WTC11 (cell line): Measurements from ENCODE around the gene RFNG. TPM values are rescaled to one million over a fixed set of nuclear protein-coding genes. Genes with fewer than 3 reads are reported as not detected.

ENCODE experiments used
- ATAC-seq: fragments of 200-7000 bp; cut with Tn5 transposase; 2 replicates; pipeline ENCODE4 v1.10.0; 2021; ENCODE audit warnings: mild to moderate bottlenecking, moderate library complexity
- CTCF ChIA-PET: fragments of 300-600 bp; sonication (Branson Sonifier 250); formaldehyde crosslinking; loops from one replicate; lab custom pipeline; 2021; ENCODE audit warnings: antibody characterized with exemption; lab: Charles Lee
- POLR2A ChIA-PET: fragments of 350-600 bp; sonication (Branson Sonifier 250); formaldehyde crosslinking; loops from one replicate; lab custom pipeline; 2021; ENCODE audit warnings: antibody characterized with exemption; lab: Charles Lee
- DNase-seq: peaks from one replicate; pipeline ENCODE4 v3.0.0; 2021; ENCODE audit warnings: low spot score
- H3K27ac Mint-ChIP-seq: 2 replicates; pipeline ENCODE4 v1.8.0; 2021; ENCODE audit warnings: mixed read lengths
- H3K27me3 Mint-ChIP-seq: 2 replicates; pipeline ENCODE4 v1.8.0; 2021; ENCODE audit warnings: low read depth, mild to moderate bottlenecking, moderate library complexity, mixed read lengths
- H3K36me3 Mint-ChIP-seq: 2 replicates; pipeline ENCODE4 v1.8.0; 2021; ENCODE audit warnings: mixed read lengths
- H3K4me1 Mint-ChIP-seq: 2 replicates; pipeline ENCODE4 v1.8.0; 2022; ENCODE audit warnings: mixed read lengths
- H3K4me3 Mint-ChIP-seq: 2 replicates; pipeline ENCODE4 v1.8.0; 2021; ENCODE audit warnings: mild to moderate bottlenecking, moderate library complexity, mixed read lengths
- H3K9me3 Mint-ChIP-seq: 2 replicates; pipeline ENCODE4 v1.8.0; 2021; ENCODE audit warnings: mixed read lengths
- ELF4 ChIP-seq: sonication (generic); formaldehyde crosslinking; IDR thresholded peaks from 2 replicates; pipeline ENCODE4 v1.8.1; 2022; ENCODE audit warnings: low read depth, mild to moderate bottlenecking, moderate library complexity, missing genetic modification reagents
- SOX15 ChIP-seq: fragments of 250-450 bp; sonication (Bioruptor Pico); IDR thresholded peaks from 2 replicates; pipeline ENCODE4 v1.9.0; 2021; ENCODE audit warnings: mild to moderate bottlenecking
- USF1 ChIP-seq: sonication (generic); formaldehyde crosslinking; IDR thresholded peaks from 2 replicates; pipeline ENCODE4 v1.8.0; 2022; ENCODE audit warnings: mild to moderate bottlenecking, missing genetic modification reagents
- ZNF263 ChIP-seq: sonication (generic); formaldehyde crosslinking; IDR thresholded peaks from 2 replicates; pipeline ENCODE4 v1.8.1; 2022; ENCODE audit warnings: low read depth, mild to moderate bottlenecking, moderate library complexity, missing genetic modification reagents
- total RNA-seq: library from RNA; stranded (reverse); gene quantifications from 3 replicates; pipeline ENCODE4 v1.2.3, GENCODE V29; 2021
- TF ChIP-seq, protein P1 (sequence below): fragments of 250-450 bp; sonication (Bioruptor Pico); IDR thresholded peaks from 2 replicates; pipeline ENCODE4 v2.1.2; 2022; ENCODE audit warnings: mild to moderate bottlenecking, moderate library complexity
- TF ChIP-seq, protein P2 (sequence below): sonication (generic); formaldehyde crosslinking; IDR thresholded peaks from 2 replicates; pipeline ENCODE4 v1.8.0; 2022; ENCODE audit warnings: missing genetic modification reagents
- TF ChIP-seq, protein P3 (sequence below): sonication (generic); formaldehyde crosslinking; IDR thresholded peaks from 2 replicates; pipeline ENCODE4 v1.8.1; 2022; ENCODE audit warnings: mild to moderate bottlenecking, missing genetic modification reagents, moderate library complexity, borderline replicate concordance
- TF ChIP-seq, protein P4 (sequence below): sonication (generic); formaldehyde crosslinking; IDR thresholded peaks from 2 replicates; pipeline ENCODE4 v1.8.0; 2023; ENCODE audit warnings: mild to moderate bottlenecking, missing genetic modification reagents
- TF ChIP-seq, protein P5 (sequence below): fragments of 250-450 bp; sonication (Bioruptor Pico); IDR thresholded peaks from 2 replicates; pipeline ENCODE4 v1.9.0; 2021; ENCODE audit warnings: moderate library complexity, mild to moderate bottlenecking, inconsistent platforms, borderline replicate concordance

Gene RFNG
- total RNA-seq, 1 experiment from 2014 or later = 41.6 TPM

GRCh38 chr17:82047914-82048570 lies 3.6 kb downstream of the RFNG start:
- H3K4me3 Mint-ChIP-seq = no peak overlapping the region
- ChIA-PET POLR2A (no interaction called here), CTCF (interaction anchor here (1.2 to 1.3 kb wide), 2 partner anchors 10 to 17 kb away, joined by 3 to 8 read pairs; partner anchors contain the start of gene DCXR)

DNA sequence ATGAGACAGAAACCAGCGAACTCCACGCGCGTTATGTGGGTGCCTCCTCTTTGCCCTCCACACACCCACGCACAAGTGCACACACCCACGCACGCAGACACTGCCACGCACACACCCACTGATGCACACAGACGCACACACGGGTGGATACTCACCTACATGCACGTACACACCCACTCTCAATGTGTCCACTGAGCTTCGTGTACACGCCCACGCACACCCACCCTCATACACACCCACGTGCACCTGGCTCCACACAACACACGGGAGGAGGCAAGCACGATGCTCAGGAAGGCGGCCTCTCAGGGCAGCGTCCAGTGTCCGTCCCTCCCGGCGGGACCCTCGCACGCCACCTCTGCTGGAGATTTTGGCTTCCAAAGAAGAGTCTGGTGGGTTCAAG lies 4.2 kb downstream of the RFNG start:
- H3K4me1 Mint-ChIP-seq = peaks cover 16% of the 10 kb centered on the region
- H3K36me3 Mint-ChIP-seq = peaks cover 10% of the 10 kb centered on the region
- no peak for TF ChIP-seq ZNF263 (CRISPR knock-in tag)
- TF ChIP-seq ELF4 (CRISPR knock-in tag) = no peak
- no peak for TF ChIP-seq USF1
- TF ChIP-seq SOX15 (CRISPR knock-in tag) = no peak
- TF ChIP-seq, protein P1, sequence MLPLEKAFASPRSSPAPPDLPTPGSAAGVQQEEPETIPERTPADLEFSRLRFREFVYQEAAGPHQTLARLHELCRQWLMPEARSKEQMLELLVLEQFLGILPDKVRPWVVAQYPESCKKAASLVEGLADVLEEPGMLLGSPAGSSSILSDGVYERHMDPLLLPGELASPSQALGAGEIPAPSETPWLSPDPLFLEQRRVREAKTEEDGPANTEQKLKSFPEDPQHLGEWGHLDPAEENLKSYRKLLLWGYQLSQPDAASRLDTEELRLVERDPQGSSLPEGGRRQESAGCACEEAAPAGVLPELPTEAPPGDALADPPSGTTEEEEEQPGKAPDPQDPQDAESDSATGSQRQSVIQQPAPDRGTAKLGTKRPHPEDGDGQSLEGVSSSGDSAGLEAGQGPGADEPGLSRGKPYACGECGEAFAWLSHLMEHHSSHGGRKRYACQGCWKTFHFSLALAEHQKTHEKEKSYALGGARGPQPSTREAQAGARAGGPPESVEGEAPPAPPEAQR = no peak
- H3K27ac Mint-ChIP-seq = peak overlapping the region; percentile 57; the same call in 1 of the 2 replicates
- no peaks in the 10 kb centered on the region; the same call in 1 of the 2 replicates for H3K27me3 Mint-ChIP-seq
- H3K4me3 Mint-ChIP-seq = no peak overlapping the region
- CTCF ChIA-PET = interaction anchor here (1.2 to 1.3 kb wide), 2 partner anchors 10 to 17 kb away, joined by 3 to 8 read pairs; partner anchors contain the start of gene DCXR
- no peak for DNase-seq
- no peak for ATAC-seq
- POLR2A ChIA-PET = no interaction called here
- no peaks in the 10 kb centered on the region for H3K9me3 Mint-ChIP-seq

More at GRCh38 chr17:82047914-82048570, 3.6 kb downstream of the RFNG start:
- H3K27me3 Mint-ChIP-seq = no peaks in the 10 kb centered on the region
- peaks cover 11% of the 10 kb centered on the region for H3K4me1 Mint-ChIP-seq
- DNase-seq (no peak), ATAC-seq (no peak)
- H3K9me3 Mint-ChIP-seq = no peaks in the 10 kb centered on the region
- H3K27ac Mint-ChIP-seq = peak overlapping the region; percentile 57; the same call in 1 of the 2 replicates
- peaks cover 10% of the 10 kb centered on the region for H3K36me3 Mint-ChIP-seq
- TF ChIP-seq, protein P2, sequence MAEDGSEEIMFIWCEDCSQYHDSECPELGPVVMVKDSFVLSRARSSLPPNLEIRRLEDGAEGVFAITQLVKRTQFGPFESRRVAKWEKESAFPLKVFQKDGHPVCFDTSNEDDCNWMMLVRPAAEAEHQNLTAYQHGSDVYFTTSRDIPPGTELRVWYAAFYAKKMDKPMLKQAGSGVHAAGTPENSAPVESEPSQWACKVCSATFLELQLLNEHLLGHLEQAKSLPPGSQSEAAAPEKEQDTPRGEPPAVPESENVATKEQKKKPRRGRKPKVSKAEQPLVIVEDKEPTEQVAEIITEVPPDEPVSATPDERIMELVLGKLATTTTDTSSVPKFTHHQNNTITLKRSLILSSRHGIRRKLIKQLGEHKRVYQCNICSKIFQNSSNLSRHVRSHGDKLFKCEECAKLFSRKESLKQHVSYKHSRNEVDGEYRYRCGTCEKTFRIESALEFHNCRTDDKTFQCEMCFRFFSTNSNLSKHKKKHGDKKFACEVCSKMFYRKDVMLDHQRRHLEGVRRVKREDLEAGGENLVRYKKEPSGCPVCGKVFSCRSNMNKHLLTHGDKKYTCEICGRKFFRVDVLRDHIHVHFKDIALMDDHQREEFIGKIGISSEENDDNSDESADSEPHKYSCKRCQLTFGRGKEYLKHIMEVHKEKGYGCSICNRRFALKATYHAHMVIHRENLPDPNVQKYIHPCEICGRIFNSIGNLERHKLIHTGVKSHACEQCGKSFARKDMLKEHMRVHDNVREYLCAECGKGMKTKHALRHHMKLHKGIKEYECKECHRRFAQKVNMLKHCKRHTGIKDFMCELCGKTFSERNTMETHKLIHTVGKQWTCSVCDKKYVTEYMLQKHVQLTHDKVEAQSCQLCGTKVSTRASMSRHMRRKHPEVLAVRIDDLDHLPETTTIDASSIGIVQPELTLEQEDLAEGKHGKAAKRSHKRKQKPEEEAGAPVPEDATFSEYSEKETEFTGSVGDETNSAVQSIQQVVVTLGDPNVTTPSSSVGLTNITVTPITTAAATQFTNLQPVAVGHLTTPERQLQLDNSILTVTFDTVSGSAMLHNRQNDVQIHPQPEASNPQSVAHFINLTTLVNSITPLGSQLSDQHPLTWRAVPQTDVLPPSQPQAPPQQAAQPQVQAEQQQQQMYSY (CRISPR knock-in tag) = no peak
- TF ChIP-seq, protein P3, sequence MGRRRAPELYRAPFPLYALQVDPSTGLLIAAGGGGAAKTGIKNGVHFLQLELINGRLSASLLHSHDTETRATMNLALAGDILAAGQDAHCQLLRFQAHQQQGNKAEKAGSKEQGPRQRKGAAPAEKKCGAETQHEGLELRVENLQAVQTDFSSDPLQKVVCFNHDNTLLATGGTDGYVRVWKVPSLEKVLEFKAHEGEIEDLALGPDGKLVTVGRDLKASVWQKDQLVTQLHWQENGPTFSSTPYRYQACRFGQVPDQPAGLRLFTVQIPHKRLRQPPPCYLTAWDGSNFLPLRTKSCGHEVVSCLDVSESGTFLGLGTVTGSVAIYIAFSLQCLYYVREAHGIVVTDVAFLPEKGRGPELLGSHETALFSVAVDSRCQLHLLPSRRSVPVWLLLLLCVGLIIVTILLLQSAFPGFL (CRISPR knock-in tag) = no peak
- TF ChIP-seq, protein P4, sequence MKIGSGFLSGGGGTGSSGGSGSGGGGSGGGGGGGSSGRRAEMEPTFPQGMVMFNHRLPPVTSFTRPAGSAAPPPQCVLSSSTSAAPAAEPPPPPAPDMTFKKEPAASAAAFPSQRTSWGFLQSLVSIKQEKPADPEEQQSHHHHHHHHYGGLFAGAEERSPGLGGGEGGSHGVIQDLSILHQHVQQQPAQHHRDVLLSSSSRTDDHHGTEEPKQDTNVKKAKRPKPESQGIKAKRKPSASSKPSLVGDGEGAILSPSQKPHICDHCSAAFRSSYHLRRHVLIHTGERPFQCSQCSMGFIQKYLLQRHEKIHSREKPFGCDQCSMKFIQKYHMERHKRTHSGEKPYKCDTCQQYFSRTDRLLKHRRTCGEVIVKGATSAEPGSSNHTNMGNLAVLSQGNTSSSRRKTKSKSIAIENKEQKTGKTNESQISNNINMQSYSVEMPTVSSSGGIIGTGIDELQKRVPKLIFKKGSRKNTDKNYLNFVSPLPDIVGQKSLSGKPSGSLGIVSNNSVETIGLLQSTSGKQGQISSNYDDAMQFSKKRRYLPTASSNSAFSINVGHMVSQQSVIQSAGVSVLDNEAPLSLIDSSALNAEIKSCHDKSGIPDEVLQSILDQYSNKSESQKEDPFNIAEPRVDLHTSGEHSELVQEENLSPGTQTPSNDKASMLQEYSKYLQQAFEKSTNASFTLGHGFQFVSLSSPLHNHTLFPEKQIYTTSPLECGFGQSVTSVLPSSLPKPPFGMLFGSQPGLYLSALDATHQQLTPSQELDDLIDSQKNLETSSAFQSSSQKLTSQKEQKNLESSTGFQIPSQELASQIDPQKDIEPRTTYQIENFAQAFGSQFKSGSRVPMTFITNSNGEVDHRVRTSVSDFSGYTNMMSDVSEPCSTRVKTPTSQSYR = no peak
- TF ChIP-seq, protein P5, sequence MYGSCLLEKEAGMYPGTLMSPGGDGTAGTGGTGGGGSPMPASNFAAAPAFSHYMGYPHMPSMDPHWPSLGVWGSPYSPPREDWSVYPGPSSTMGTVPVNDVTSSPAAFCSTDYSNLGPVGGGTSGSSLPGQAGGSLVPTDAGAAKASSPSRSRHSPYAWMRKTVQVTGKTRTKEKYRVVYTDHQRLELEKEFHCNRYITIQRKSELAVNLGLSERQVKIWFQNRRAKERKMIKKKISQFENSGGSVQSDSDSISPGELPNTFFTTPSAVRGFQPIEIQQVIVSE (CRISPR knock-in tag) = no peak
- TF ChIP-seq USF1 (no peak), ELF4 (CRISPR knock-in tag) (no peak)
